HG03064 (cell line): ENCODE data around the gene TMEM44.
"Not testable (repeated sequence)": the region's sequence is repeated elsewhere in the genome, so short reads cannot be mapped to it uniquely, and the experiment has no call there.

ENCODE experiments used
- ATAC-seq: cut with Tn5 transposase; IDR thresholded peaks from one replicate; pipeline ENCODE4 v1.9.1; 2021; ENCODE audit warnings: low read depth; ENCODE audit not compliant: unreplicated experiment

Gene TMEM44

GRCh38 chr3:194615226-194615625 lies 18.0 kb downstream of the TMEM44 start:
- no peak for ATAC-seq

- no peak for ATAC-seq
These were observed 21.0 kb downstream of the TMEM44 start for GRCh38 chr3:194612221-194612620.

- ATAC-seq = no peak
These were observed 22.5 kb downstream of the TMEM44 start for GRCh38 chr3:194610689-194611088.

GRCh38 chr3:194609601-194610000 lies 23.6 kb downstream of the TMEM44 start:
- no peak for ATAC-seq

GRCh38 chr3:194608981-194609380 lies 24.2 kb downstream of the TMEM44 start:
- ATAC-seq = no peak

- ATAC-seq = no peak
These were observed 25.4 kb downstream of the TMEM44 start for GRCh38 chr3:194607592-194608389.

GRCh38 chr3:194606941-194607340 lies 26.3 kb downstream of the TMEM44 start:
- no peak for ATAC-seq

GRCh38 chr3:194606163-194606562 lies 27.1 kb downstream of the TMEM44 start:
- no peak for ATAC-seq

- ATAC-seq = not testable (repeated sequence)
These were observed 27.9 kb downstream of the TMEM44 start for GRCh38 chr3:194605314-194605713.

- no peak for ATAC-seq
These were observed 28.4 kb downstream of the TMEM44 start for GRCh38 chr3:194604837-194605236.

GRCh38 chr3:194604126-194604525 lies 29.1 kb downstream of the TMEM44 start:
- no peak for ATAC-seq

GRCh38 chr3:194602669-194603171 lies 30.5 kb downstream of the TMEM44 start:
- no peak for ATAC-seq

- ATAC-seq = no peak
These were observed 34.3 kb downstream of the TMEM44 start for GRCh38 chr3:194598771-194599557.

- ATAC-seq = no peak
These were observed 36.3 kb downstream of the TMEM44 start for GRCh38 chr3:194596906-194597305.

- no peak for ATAC-seq
These were observed 40.1 kb downstream of the TMEM44 start for GRCh38 chr3:194592798-194593752.

GRCh38 chr3:194588741-194589140 lies 44.5 kb downstream of the TMEM44 start:
- no peak for ATAC-seq

- ATAC-seq = no peak
These were observed 45.0 kb downstream of the TMEM44 start for GRCh38 chr3:194588236-194588635.

GRCh38 chr3:194587438-194587931 lies 45.7 kb downstream of the TMEM44 start:
- ATAC-seq = no peak

- ATAC-seq = no peak
These were observed 46.4 kb downstream of the TMEM44 start for GRCh38 chr3:194586836-194587235.

GRCh38 chr3:194585880-194586281 lies 47.3 kb downstream of the TMEM44 start:
- ATAC-seq = no peak
